Gastroesophageal sphincter (tissue), 3 donors: ENCODE measurements around the gene TNNC1.

ENCODE experiments used
- POLR2A ChIP-seq, 2 donors: fragments of 450-650 bp; IDR thresholded peaks; one replicate each; pipeline ENCODE4 v1.6.1; 2017; ENCODE audit warnings: antibody characterized with exemption in 2 of 2, mild to moderate bottlenecking in 2 of 2, moderate library complexity in 1 of 2
- TF ChIP-seq, protein P1 (sequence below), 4 experiments: fragments of 200-600 bp in 2 of 4; fragments of 450-650 bp in 2 of 4; sonication (generic) in 1 of 4; IDR thresholded peaks; one replicate each; pipeline ENCODE4 v1.5.1; 2017 to 2019; ENCODE audit warnings: antibody characterized with exemption in 4 of 4, mild to moderate bottlenecking in 2 of 4, moderate library complexity in 2 of 4

DNA sequence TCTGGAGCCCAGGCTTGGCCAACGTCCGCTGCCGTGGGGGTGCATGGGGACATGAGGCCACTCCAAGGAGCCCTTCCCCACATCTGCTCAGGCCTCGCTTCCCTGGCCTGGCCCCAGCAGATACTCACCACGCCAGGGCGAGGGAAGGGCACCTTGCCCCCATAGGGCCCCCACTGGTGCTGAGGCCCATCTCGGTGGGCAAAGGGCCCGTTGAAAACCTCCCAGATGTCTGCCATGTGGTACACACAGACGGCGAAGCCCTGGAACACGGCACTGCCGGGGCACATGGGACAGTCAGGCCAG lies 13.6 kb downstream of the TNNC1 start:
- TF ChIP-seq POLR2A (IDR thresholded peaks at IDR 0.05): no peak
- TF ChIP-seq, protein P1, sequence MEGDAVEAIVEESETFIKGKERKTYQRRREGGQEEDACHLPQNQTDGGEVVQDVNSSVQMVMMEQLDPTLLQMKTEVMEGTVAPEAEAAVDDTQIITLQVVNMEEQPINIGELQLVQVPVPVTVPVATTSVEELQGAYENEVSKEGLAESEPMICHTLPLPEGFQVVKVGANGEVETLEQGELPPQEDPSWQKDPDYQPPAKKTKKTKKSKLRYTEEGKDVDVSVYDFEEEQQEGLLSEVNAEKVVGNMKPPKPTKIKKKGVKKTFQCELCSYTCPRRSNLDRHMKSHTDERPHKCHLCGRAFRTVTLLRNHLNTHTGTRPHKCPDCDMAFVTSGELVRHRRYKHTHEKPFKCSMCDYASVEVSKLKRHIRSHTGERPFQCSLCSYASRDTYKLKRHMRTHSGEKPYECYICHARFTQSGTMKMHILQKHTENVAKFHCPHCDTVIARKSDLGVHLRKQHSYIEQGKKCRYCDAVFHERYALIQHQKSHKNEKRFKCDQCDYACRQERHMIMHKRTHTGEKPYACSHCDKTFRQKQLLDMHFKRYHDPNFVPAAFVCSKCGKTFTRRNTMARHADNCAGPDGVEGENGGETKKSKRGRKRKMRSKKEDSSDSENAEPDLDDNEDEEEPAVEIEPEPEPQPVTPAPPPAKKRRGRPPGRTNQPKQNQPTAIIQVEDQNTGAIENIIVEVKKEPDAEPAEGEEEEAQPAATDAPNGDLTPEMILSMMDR (IDR thresholded peaks at IDR 0.05): no peak
